Measurements from ENCODE around the gene GPR32.
"Not testable (repeated sequence)": the region's sequence is repeated elsewhere in the genome, so short reads cannot be mapped to it uniquely, and the experiment has no call there.

GPR32 gene, protein sequence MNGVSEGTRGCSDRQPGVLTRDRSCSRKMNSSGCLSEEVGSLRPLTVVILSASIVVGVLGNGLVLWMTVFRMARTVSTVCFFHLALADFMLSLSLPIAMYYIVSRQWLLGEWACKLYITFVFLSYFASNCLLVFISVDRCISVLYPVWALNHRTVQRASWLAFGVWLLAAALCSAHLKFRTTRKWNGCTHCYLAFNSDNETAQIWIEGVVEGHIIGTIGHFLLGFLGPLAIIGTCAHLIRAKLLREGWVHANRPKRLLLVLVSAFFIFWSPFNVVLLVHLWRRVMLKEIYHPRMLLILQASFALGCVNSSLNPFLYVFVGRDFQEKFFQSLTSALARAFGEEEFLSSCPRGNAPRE

DNA sequence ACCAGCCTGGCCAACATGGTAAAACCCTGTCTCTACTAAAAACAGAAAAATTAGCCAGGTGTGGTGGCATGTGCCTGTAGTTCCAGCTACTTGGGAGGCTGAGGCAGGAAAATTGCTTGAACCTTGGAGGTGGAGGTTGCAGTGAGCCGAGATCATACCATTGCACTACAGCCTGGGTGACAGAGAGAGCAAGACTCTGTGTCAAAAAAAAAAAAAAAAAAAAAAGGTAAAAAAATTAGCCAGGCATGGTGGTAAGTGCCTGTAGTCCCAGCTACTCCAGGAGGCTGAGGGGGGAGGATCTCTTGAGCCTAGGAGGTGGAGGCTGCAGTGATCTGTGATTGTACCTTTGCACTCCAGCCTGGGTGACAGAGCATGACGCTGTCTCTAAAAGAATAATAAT is at the start of gene GPR32:
TSS of gene GPR32 (plus strand) at position 301 of the 400 bp plus-strand sequence. CDS start 137 bp downstream, outside the sequence.
- DNase-seq: not testable (repeated sequence)

DNA sequence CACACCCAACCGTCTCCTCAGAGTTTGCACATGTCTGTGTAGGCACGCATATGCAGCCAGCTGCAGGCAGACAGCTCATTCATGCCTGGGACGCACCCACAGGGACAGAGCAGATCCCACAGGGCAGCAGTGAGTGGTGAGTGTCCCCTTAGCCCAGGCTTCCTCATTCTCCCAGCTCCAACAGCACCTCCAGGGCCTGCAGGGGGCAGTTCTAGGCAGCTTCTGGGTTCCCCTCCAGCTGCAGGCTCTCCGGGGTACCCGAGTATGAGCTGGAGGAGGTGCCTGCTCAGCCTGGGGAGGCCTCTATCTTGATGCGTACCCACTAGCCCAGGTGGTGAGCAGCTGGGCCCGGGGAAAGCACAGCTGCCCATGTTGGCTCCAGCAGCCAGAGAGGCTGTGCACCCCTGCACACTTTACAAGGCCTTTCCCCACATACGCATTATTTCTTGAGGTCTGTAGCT is 49.3 kb upstream of the GPR32 start:
- DNase-seq: no peak

DNA sequence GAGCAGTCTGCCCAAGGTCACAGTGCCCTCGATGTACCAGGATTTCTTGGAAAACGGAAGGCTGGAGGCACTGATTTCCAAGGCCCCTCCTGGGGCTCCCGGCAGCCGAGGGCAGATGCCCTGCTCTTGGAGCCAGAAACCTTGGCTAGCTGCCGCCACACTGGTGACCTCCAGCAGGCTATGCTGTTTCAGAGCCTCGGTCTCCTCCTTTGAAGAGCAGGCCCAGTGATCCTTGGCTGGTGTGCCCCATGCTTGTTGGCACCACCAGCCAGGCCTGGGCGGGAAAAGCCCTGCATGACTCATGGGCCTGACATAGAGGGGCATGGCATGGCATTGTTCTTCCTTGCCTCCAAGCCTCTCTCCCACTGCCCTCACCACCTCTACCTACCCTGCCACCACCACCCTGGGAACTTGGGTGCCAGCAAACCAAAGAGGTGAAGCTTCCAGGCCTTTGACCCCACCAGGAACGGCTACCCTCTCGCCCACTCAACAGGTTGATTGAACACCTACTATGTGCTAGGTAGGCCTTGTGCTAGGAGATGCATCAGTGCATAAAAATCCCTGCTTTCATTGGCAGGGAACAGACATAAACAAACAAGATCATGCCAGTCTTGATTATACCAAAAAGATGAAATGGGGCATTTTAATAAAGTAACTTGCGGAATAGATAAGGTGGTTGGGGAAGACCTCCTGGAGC is 48.7 kb upstream of the GPR32 start:
- no peak for DNase-seq

DNA sequence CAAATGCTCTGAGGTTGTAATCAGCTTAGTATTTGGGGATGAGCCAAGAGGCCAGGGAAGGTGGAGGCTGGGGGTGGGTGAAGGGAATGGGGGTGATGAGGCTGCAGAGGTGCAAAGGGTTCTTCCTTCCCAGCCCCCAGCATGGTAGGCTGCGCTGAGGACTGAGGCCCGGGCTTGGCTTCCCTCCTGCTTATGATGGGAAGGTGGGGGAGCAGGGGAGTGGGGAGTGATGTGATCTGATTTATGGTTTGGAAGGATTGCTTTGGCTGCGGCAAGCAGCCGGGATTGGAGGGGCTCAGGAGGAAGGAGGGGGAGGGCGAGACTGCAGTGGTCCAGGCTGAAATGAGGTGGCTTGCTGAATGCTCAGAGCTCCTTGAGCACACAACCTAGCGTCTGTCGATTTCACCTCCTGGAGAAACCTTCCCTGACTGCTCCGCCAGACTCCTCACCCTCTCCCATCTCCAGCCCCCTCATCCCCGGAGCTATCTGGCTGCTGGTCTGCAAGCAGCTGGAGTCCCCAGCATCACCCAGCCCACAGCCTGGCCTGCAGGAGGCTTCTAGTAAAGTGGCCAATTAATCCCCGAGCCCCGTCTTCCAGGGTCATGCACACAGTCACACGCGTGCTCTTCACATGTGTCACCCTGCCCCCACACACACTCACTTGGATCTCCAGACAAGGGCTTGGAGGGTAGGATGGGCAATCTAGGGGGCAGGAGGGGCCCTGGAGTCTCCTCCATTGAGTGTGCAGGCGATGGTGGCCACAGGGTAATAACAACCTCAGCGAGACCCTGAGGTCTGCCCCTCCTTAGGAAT is 47.9 kb upstream of the GPR32 start:
- DNase-seq: no peak

DNA sequence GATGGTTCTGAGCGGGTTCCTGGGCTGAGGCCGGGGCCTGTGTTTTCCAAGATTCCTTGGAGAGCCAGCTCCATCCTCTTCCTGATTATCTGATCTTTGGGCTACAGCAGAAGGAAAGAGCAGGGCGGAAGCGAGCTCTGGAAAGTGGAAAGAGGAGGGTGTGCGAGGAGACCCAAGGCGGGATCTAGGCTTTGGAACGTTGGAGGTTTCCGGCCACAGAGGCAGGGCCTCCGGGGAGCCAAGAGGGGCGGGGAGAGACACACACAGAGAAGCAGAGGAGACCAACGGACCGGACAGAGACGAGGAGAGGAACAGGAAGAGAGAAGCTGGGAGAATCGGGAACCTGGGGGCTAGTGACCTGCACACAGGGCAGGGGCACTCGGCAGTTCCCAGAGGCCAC is 47.2 kb upstream of the GPR32 start, which contains the start of gene CLEC11A:
TSS of gene CLEC11A (plus strand) at position 296 of the 400 bp plus-strand sequence. CDS start 162 bp downstream, outside the sequence.
- no peak for DNase-seq

DNA sequence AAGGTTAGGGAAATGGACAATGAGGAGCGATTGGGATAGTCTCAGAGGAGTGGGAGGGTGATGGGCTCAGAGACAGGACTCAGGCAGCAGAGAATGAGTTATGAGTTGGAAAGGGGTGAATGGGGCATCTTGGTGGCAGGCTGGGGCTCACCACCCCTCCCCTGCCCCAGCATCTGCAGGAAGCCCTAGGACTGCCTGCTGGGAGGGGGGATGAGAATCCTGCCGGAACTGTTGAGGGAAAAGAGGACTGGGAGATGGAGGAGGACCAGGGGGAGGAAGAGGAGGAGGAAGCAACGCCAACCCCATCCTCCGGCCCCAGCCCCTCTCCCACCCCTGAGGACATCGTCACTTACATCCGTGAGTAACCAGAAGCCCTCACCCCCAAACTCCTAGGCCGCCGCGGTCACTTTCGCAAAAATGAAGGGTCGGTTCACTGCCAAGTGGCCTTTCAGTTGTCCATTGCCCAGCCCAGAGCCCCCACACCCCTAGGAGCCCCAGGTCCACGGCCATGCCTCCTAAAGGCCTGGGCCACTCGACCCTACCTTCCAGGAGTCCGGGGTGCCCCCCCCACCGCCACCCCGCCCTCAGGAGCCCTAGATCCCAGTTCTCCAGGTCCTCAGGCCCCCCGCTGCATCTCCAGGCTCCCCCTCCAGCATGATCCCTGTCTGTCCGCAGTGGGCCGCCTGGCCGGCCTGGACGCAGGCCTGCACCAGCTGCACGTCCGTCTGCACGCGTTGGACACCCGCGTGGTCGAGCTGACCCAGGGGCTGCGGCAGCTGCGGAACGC is 46.3 kb upstream of the GPR32 start:
- DNase-seq: no peak

DNA sequence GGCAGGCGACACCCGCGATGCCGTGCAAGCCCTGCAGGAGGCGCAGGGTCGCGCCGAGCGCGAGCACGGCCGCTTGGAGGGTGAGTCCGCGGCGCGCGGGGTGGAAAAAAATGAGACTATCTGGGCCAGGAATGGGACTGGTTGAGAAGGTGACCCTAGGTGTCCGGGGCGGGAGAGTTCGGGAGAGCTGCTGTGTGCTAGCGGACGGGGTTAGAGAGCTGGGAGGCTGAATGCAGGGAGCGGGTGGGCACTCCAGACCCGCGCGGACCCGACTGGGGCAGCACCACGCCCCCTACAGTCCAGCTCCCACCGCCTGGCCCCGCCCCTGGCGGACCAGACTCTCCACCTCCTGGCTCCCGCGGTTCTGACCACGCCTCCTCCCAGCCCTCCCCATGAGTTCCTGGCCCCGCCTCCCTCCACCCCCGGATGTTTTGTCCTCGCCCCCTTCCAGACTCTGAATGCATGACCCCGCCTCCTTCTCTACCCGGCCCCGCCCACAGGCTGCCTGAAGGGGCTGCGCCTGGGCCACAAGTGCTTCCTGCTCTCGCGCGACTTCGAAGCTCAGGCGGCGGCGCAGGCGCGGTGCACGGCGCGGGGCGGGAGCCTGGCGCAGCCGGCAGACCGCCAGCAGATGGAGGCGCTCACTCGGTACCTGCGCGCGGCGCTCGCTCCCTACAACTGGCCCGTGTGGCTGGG is 45.6 kb upstream of the GPR32 start:
- no peak for DNase-seq

DNA sequence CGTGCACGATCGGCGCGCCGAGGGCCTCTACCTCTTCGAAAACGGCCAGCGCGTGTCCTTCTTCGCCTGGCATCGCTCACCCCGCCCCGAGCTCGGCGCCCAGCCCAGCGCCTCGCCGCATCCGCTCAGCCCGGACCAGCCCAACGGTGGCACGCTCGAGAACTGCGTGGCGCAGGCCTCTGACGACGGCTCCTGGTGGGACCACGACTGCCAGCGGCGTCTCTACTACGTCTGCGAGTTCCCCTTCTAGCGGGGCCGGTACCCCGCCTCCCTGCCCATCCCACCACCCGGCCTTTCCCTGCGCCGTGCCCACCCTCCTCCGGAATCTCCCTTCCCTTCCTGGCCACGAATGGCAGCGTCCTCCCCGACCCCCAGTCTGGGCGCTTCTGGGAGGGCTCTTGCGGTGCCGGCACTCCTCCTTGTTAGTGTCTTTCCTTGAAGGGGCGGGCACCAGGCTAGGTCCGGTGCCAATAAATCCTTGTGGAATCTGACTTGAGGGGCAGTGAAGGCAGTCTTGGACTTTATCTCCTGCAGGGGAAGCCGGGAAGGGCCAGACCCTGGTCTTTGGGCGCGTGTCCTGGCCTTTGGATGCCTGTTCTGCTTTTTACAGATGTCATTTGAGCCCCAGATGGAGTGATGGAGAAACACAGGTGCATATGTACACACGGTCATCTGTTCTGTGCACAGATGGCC is 44.9 kb upstream of the GPR32 start:
- DNase-seq: no peak

DNA sequence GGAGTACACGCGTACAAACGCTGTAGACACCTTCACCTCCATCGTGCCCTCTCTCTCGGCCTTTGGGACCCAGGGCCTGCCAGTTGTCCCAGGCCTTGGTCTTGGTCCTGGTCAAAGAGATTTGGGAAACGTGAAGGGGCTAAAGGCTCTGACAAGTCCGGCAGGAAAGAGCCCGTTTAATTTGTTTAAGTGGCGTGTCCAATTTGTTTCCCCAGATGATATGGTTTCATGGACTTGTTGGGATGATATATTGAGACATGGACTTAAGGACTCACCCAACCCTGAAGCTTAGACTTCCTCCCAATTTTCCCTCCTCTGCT is 44.4 kb upstream of the GPR32 start:
- DNase-seq: no peak

DNA sequence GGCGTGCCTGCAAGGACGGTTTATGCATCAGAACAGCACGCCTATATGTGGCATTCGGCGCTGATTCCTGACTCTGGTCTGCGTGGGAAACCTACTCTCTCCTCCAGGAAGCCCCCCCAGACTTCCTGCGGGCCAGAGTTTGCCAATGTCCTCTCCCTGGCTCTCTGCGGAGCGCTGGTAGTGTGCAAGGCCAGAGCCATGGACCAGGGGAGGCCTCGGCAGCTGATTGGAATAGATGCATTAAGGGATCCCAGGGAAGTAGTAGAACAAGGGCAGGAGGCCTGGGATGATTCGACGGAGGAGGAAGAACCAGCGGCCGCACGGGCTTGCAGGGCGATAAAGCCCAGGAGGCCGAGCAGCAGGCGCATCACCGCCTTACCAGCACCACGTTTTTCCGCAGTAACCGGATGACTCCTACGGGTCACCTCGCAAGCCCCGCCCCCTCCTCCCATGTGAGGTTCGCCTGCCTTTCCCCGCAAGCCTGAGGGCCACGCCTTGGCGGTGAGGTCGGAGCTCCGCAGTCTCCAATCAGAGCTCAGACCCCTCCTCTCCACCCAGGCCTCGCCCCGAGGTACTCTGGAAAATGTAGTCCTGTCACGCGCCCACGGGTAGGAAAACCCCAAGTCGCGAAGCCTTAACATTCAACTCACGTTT is 42.1 kb upstream of the GPR32 start:
- no peak for DNase-seq

DNA sequence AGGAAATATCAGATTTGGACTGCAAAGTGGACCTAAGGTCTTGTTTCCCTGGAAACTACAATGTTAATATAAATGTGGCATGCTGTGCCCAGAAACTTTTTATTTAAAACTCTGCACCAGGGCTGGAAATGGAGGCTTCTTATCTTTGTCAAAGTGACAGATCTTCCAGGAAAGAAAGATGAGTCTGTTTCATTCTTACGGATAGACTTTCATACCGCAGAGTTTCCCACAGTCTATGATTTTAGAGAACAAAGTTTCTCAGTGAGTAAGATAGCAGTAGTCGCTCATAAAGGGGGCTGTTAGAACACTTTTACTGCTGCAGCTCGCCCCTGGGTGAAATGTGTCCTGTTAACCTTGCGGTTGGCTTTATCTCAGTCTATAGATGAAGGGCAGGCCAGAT is 40.4 kb upstream of the GPR32 start:
- no peak for DNase-seq

DNA sequence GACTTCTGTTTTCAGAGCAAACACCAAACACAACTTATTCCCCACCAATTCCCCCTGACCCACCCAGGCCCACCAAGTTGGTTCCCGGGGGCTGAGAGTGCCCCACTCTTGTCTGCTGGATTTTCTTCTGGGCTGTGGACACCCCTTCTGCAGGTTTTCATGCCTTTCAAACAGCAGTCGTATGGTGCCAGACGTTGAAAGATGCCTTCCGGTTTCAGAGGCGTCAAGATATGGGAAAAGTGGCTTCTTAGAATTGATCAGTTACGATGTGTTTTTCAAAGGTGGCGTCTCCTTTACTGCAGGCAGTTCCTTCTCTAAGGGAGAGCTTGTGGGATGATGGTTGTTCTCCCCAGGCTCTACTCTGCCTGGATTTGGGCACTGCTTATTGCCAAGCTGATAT is 34.4 kb upstream of the GPR32 start:
- DNase-seq: no peak

DNA sequence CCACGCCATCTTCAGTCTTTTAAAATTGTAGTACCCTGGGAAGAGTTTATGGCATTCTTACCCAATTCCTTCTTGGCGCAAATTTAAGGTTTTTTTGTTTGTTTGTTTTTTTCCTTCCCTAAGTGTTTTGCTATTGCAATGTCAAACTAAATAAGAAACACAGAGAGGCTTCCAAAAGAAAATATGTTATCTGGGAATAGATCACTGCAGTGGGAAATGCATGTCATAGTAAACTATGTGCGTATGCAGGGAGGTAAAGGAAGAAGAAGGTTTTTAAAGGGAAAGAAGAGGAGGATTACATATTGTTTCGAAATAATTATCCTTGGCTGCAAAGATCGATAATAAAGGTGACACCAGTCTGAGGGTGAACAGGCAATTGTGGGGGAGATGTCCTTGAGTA is 33.9 kb upstream of the GPR32 start:
- DNase-seq: no peak

DNA sequence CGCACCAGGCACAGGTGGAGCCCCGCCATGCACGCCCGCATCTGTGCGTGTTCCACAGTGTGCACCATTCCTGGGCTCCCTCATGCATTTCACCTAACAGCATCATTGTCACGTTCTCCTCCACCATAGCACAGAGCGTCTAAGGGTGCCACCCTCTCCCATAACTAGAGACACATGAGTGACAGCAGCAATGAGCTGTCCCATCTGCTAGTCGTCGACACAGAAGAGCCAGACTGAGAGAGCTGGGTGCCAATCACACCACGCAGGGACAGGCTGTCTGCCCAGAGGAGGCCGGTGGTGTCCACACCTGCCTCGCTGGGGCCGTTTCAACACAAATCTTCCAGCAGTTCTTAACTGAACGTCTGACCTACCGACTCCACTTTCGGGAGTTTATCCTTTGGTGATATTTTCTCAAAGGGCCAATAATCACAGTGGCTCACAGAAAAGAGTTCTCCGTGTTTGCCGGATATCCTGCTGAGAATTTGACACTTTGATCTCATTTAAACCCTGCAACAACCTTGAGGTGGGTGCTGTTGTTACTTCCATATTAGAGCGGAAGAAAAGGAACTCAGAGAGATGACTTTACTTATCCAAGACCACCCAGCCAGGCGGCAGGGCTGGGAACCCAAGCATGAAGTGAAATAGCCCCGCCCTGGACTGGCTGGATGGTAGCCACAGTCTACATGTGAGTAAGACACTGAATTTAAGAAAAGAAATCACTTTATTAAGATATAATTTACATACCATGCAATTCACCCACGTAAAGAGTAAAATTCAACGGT is 30.9 kb upstream of the GPR32 start:
- DNase-seq: no peak

DNA sequence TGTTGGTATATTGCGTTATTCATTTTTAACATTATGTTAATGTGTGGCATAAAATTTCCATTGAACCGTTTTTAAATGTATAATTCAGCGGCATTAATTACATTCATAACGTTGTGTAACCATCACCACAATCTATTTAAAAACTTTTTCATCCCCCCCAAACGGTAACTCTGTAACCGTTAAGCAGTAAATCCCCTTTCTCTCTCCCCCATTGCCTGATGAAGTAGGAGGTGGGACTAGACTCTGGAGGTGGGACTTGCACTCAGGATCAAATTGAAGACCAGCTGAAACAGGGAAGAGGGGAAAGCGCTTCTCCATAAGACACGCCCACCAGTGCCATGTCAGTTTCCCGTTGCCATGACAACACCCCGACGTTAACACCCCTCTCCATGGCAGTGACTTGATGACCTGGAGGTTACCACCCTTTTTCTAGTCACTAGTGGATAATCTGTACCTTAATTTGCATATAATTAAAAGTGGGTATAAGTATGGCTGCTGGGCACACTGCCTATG is 30.3 kb upstream of the GPR32 start:
- no peak for DNase-seq

DNA sequence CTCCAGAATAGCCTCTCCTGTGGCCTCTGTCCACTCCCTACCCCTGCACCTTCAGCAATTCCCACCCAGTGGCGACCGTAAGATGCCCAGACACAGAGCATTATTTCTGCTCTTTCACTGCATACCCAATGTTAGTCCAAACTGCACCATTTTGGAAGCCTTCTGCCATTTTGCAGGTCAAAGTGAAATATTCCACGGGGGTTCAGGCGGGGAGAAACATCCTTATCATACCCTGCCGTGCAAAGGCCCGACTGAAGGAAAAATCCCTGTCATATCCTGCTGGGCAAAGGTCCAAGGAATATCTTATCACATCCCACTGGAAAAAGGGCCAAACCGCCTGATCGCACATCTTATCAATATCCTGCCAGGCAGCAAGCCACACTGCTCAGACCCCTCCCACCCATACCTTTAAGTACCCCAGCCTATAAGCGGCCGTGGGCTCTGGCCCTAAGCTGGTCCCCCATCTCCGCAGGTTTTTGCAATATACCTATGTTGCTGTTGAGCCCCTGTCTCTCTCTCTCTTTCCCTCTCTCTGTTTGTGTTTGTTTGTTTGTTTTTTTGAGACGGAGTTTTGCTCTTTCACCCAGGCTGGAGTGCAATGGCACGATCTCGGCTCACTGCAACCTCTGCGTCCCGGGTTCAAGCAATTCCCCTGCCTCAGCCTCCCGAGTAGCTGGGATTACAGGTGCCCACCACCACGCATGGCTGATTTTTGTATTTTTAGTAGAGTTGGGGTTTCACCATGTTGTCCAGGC is 28.9 kb upstream of the GPR32 start:
- DNase-seq: no peak

DNA sequence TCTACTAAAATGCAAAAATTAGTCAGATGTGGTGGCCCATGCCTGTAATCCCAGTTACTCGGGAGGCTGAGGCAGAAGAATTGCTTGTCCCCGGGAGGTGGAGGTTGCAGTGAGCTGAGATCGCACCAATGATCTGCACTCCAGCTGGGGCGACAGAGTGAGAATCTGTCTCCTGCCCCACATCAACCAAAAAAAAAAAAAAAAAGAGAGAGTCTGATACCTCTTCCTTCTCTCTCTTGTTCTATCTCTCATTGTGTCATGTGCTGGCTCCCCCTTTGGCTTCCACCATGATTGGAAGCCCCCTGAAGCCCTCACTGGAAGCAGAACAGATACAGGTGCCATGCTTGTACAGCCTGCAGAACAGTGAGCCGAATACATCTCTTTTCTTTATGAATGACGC is 26.7 kb upstream of the GPR32 start:
- DNase-seq: no peak

DNA sequence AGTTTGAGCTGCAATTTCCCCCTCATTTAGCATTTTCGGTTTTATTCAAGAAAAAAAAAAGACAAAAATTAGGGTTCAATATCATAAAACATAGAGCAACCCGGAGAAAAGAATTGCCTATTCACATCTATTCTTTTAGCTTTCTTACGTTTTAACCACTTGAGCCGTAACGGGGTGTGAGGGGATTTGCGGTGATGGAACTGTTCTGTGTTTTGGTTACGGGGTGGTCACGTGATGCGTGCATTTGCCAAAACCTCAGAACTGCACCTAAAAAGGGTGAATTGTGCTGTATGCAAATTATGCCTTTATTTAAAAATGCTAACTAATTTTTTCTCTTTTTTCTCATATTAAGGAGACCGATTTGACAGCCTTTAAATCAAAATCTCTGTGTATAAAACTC is 25.0 kb upstream of the GPR32 start:
- DNase-seq: no peak

DNA sequence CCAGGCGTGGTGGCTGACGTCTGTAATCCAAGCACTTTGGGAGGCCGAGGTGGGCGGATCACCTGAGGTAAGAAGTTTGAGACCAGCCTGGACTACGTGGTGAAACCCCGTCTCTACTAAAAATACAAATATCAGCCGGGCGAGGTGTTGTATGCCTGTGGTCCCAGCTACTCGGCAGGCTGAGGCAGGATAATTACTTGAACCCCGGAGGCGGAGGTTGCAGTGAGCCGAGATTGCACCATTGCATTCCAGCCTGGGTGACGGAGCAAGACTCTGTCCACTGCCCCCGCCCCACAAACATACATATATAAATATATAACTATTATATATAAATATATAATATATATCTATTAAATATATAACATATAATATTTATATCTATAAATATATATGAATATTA is 23.1 kb upstream of the GPR32 start:
- not testable (repeated sequence) for DNase-seq
